GM18870 (cell line): ENCODE results near the gene SPATA45.

Experiments
- ATAC-seq: cut with Tn5 transposase; IDR thresholded peaks from one replicate; pipeline ENCODE4 v1.9.1; 2021; ENCODE audit warnings: moderate library complexity; ENCODE audit not compliant: unreplicated experiment

The SPATA45 gene

GRCh38 chr1:212782422-212783154, 64.9 kb downstream of the SPATA45 start:
- ATAC-seq = no peak

- no peak for ATAC-seq
These were observed 66.2 kb downstream of the SPATA45 start for GRCh38 chr1:212781225-212781624.

- no peak for ATAC-seq
These were observed 66.7 kb downstream of the SPATA45 start for GRCh38 chr1:212780759-212781158.
